ENCODE measurements around the gene PPIP5K1.
A peak's percentile ranks its signal among the peaks of the same experiment; 100 is the strongest.

PPIP5K1 gene

GRCh38 chr15:43516801-43517353, 73.1 kb downstream of the PPIP5K1 start:
- no peak for DNase-seq

GRCh38 chr15:43516185-43516584, 73.8 kb downstream of the PPIP5K1 start:
- DNase-seq, result no peak

- DNase-seq, result no peak
Observed at GRCh38 chr15:43515741-43516140, 74.3 kb downstream of the PPIP5K1 start.

GRCh38 chr15:43514241-43515057, 75.6 kb downstream of the PPIP5K1 start:
- DNase-seq, result peak; percentile 91

- no peak for DNase-seq
Observed at GRCh38 chr15:43513550-43513949, 76.5 kb downstream of the PPIP5K1 start.

- DNase-seq, result no peak
Observed at GRCh38 chr15:43511012-43511885, 78.8 kb downstream of the PPIP5K1 start.

- peak; percentile 99 for DNase-seq
Observed at GRCh38 chr15:43510200-43511011, 79.6 kb downstream of the PPIP5K1 start.

GRCh38 chr15:43509660-43510199, 80.3 kb downstream of the PPIP5K1 start:
- DNase-seq, result no peak

GRCh38 chr15:43508991-43509659, 80.9 kb downstream of the PPIP5K1 start:
- DNase-seq, result no peak

- no peak for DNase-seq
Observed at GRCh38 chr15:43508421-43508820, 81.6 kb downstream of the PPIP5K1 start.

GRCh38 chr15:43505738-43506137, 84.3 kb downstream of the PPIP5K1 start:
- DNase-seq, result peak; percentile 68

- DNase-seq, result no peak
Observed at GRCh38 chr15:43499635-43500034, 90.4 kb downstream of the PPIP5K1 start.

GRCh38 chr15:43498990-43499389, 91.0 kb downstream of the PPIP5K1 start:
- DNase-seq, result no peak

- DNase-seq, result no peak
Observed at GRCh38 chr15:43493703-43494472, 96.1 kb downstream of the PPIP5K1 start.

GRCh38 chr15:43492673-43493601, 97.1 kb downstream of the PPIP5K1 start, which contains the start of gene TP53BP1:
TP53BP1 (minus strand) TSS chr15:43493156; CDS start chr15:43493043, 113 bp downstream.
- peak; percentile 97 for DNase-seq

GRCh38 chr15:43492266-43492665, 97.7 kb downstream of the PPIP5K1 start:
- no peak for DNase-seq

- no peak for DNase-seq
Observed at GRCh38 chr15:43489191-43489590, 100.8 kb downstream of the PPIP5K1 start.

- DNase-seq, result no peak
Observed at GRCh38 chr15:43488790-43489189, 101.2 kb downstream of the PPIP5K1 start.

- DNase-seq, result no peak
Observed at GRCh38 chr15:43487271-43487895, 102.6 kb downstream of the PPIP5K1 start.

Measured in right hindlimb (tissue), 1 donor.